Fibroblast of lung (primary cell): ENCODE measurements around the gene PGP. TPM values are rescaled to one million over a fixed set of nuclear protein-coding genes. Genes with fewer than 3 reads are reported as not detected.
A peak's percentile ranks its signal among the peaks of the same experiment; 100 is the strongest.

Experiments
- DNase-seq, 2 donors: peaks; one replicate each; pipeline versions ENCODE4 v3.0.0 to v3.0.0-alpha.2; 2010; ENCODE audit warnings: low read depth in 2 of 2
- H2AFZ ChIP-seq: 2 replicates; pipeline ENCODE4 v1.5.1; 2012; ENCODE audit warnings: low read length, control low read depth, inconsistent platforms
- H3K27ac ChIP-seq: 2 replicates; pipeline ENCODE4 v1.5.1; 2011; ENCODE audit warnings: low read length, control low read depth; ENCODE audit not compliant: insufficient read depth
- H3K27me3 ChIP-seq: 2 replicates; pipeline ENCODE4 v1.5.1; 2011; ENCODE audit warnings: mild to moderate bottlenecking, low read length; ENCODE audit not compliant: control insufficient read depth, insufficient read depth
- H3K36me3 ChIP-seq: 2 replicates; pipeline ENCODE4 v1.5.1; 2011; ENCODE audit warnings: low read length; ENCODE audit not compliant: control insufficient read depth, insufficient read depth
- H3K4me1 ChIP-seq: 2 replicates; pipeline ENCODE4 v1.5.1; 2011; ENCODE audit warnings: low read length; ENCODE audit not compliant: control insufficient read depth, insufficient read depth; ENCODE audit errors: extremely low read depth
- H3K4me2 ChIP-seq: 2 replicates; pipeline ENCODE4 v1.5.1; 2011; ENCODE audit warnings: low read length, control low read depth; ENCODE audit not compliant: insufficient read depth; ENCODE audit errors: extremely low read depth
- H3K4me3 ChIP-seq, 4 experiments: fragments of 200-600 bp in 1 of 4; sonication (generic) in 1 of 4; replicated peaks in 1 of 4; 2 replicates each; pipeline ENCODE4 v1.5.1; 2011 to 2016; ENCODE audit warnings: low read length in 4 of 4, low read depth in 3 of 4, mild to moderate bottlenecking in 3 of 4, control low read depth in 2 of 4, inconsistent platforms in 1 of 4, mixed read lengths in 1 of 4; ENCODE audit not compliant: insufficient read depth in 1 of 4; ENCODE audit errors: control extremely low read depth in 1 of 4
- H3K79me2 ChIP-seq: 2 replicates; pipeline ENCODE4 v1.5.1; 2012; ENCODE audit warnings: mild to moderate bottlenecking, low read length, inconsistent platforms; ENCODE audit not compliant: control insufficient read depth, insufficient read depth
- H3K9ac ChIP-seq: 2 replicates; pipeline ENCODE4 v1.5.1; 2011; ENCODE audit warnings: mild to moderate bottlenecking, low read length, control low read depth; ENCODE audit not compliant: insufficient read depth
- H3K9me3 ChIP-seq: 2 replicates; pipeline ENCODE4 v1.5.1; 2012; ENCODE audit warnings: low read depth, low read length; ENCODE audit not compliant: control insufficient read depth, insufficient read depth
- H4K20me1 ChIP-seq: 2 replicates; pipeline ENCODE4 v1.5.1; 2011; ENCODE audit warnings: low read length; ENCODE audit not compliant: control insufficient read depth, insufficient read depth; ENCODE audit errors: extremely low read depth
- CTCF ChIP-seq, 2 donors: IDR thresholded peaks in 1 of 2; conservative IDR thresholded peaks in 1 of 2; 1 replicate in 1 of 2; 2 replicates in 1 of 2; pipeline ENCODE4 v1.5.1; 2011 to 2012; ENCODE audit warnings: low read length in 2 of 2, control low read depth in 1 of 2, inconsistent platforms in 1 of 2, low read depth in 1 of 2, mild to moderate bottlenecking in 1 of 2
- EZH2 ChIP-seq: IDR thresholded peaks from 2 replicates; pipeline ENCODE4 v1.5.1; 2012; ENCODE audit warnings: low read length, control low read depth, mild to moderate bottlenecking; ENCODE audit errors: missing control alignments
- polyA plus RNA-seq, 2 donors: library from polyadenylated mRNA; depleted of rRNA in 1 of 2; stranded (reverse) in 1 of 2; unstranded in 1 of 2; fragments of >200 nt; gene quantifications; 2 replicates each; pipeline ENCODE4 v1.2.1, GENCODE V29; 2011 to 2012; ENCODE audit warnings: missing spikeins in 1 of 2
- total RNA-seq: library from RNA; depleted of rRNA; stranded (reverse); fragments of >200 nt; gene quantifications from 2 replicates; pipeline ENCODE4 v1.2.1, GENCODE V29; 2014

The PGP gene
- total and polyA plus RNA-seq, 2 donors (not counting 1 experiment from before 2014, with no cell fraction given) = 4.2 to 9.6 TPM

DNA sequence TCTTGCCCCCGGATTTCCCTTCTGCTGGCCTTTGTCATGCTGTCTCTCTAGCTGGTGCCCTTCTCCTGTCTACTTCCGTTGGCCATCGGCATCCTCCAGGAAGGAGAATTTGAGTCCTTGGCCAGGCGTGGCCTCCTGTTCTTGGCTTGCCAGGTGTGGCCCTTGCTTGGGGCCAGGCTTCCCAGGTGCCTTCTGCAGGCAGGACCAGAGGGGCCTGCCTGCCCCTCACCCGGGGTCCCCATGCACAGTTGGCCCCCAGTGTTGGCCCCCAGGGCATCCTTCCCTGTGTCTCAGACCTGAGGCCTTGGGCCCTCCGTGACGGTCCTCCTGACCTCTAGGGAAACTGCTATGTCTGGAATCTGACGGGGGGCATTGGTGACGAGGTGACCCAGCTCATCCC, 6.8 kb downstream of the PGP start:
- H3K27me3 ChIP-seq = no peaks in the 10 kb centered on the region
- no peak overlapping the region for H2AFZ ChIP-seq
- no peak overlapping the region for H3K4me2 ChIP-seq
- H3K9me3 ChIP-seq = no peaks in the 10 kb centered on the region
- H3K9ac ChIP-seq = no peak overlapping the region
- H3K4me1 ChIP-seq = peaks cover 7% of the 10 kb centered on the region
- no peaks in the 10 kb centered on the region for H4K20me1 ChIP-seq
- no peak for DNase-seq
- TF ChIP-seq CTCF (conservative IDR thresholded peaks at IDR 0.05 in 1 of 2, IDR thresholded peaks at IDR 0.05 in 1 of 2; ENCODE audit: low read depth in 1 of 2, low read length in 2 of 2) (no peak), EZH2 (no peak)
- H3K36me3 ChIP-seq = peaks cover 27% of the 10 kb centered on the region
- H3K4me3 ChIP-seq = no peak overlapping the region
- H3K27ac ChIP-seq = no peak overlapping the region
- peaks cover 11% of the 10 kb centered on the region for H3K79me2 ChIP-seq

GRCh38 chr16:2206780-2207433, 7.7 kb downstream of the PGP start:
- Histone ChIP-seq H3K27ac (no peak overlapping the region), H3K4me3 (no peak overlapping the region), H3K4me1 (peaks cover 2% of the 10 kb centered on the region), H3K9ac (no peak overlapping the region), H3K4me2 (no peak overlapping the region), H3K9me3 (no peaks in the 10 kb centered on the region), H2AFZ (no peak overlapping the region), H4K20me1 (no peaks in the 10 kb centered on the region), H3K36me3 (peaks cover 25% of the 10 kb centered on the region), H3K27me3 (no peaks in the 10 kb centered on the region), H3K79me2 (peaks cover 7% of the 10 kb centered on the region)
- no peak for DNase-seq
- no peak for TF ChIP-seq EZH2
- TF ChIP-seq CTCF (conservative IDR thresholded peaks at IDR 0.05 in 1 of 2, IDR thresholded peaks at IDR 0.05 in 1 of 2; ENCODE audit: low read depth in 1 of 2, low read length in 2 of 2) = no peak

DNA sequence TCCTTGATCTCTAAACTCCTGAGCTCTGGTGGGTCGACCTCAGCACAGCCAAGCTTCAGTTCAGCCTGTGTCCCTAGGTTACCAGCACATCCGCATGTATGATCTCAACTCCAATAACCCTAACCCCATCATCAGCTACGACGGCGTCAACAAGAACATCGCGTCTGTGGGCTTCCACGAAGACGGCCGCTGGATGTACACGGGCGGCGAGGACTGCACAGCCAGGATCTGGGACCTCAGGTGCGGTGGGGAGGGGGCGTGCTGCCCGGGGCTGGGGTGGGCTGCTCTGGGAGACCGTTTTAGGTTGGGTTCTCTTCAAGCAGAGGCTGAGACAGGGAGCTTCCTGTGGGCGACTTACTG, 8.2 kb downstream of the PGP start:
- Histone ChIP-seq H3K4me1 (peaks cover 2% of the 10 kb centered on the region), H4K20me1 (no peaks in the 10 kb centered on the region), H3K4me3 (peak overlapping the region; percentile 62 to 83 (median 75)), H2AFZ (no peak overlapping the region), H3K27me3 (no peaks in the 10 kb centered on the region), H3K9ac (no peak overlapping the region), H3K9me3 (no peaks in the 10 kb centered on the region), H3K27ac (peak overlapping the region; percentile 84), H3K36me3 (peaks cover 25% of the 10 kb centered on the region), H3K79me2 (peaks cover 7% of the 10 kb centered on the region), H3K4me2 (peak overlapping the region; percentile 92)
- no peak for TF ChIP-seq CTCF (conservative IDR thresholded peaks at IDR 0.05 in 1 of 2, IDR thresholded peaks at IDR 0.05 in 1 of 2; ENCODE audit: low read depth in 1 of 2, low read length in 2 of 2)
- no peak for TF ChIP-seq EZH2
- DNase-seq = no peak
